Ishikawa (cell line): ENCODE measurements around the gene ANKRD44.

Experiments used
- CEBPB ChIP-seq: IDR thresholded peaks from 2 replicates; pipeline ENCODE4 v1.6.1; 2012
- EGR1 ChIP-seq: IDR thresholded peaks from 2 replicates; pipeline ENCODE4 v1.6.1; 2012
- EP300 ChIP-seq: IDR thresholded peaks from 2 replicates; pipeline ENCODE4 v1.6.1; 2012; ENCODE audit warnings: borderline replicate concordance
- NFIC ChIP-seq: IDR thresholded peaks from 2 replicates; pipeline ENCODE4 v1.6.1; 2012
- REST ChIP-seq: IDR thresholded peaks from 2 replicates; pipeline ENCODE4 v1.6.1; 2012; ENCODE audit warnings: low read depth, mild to moderate bottlenecking
- TF ChIP-seq, protein P1 (sequence below): IDR thresholded peaks from 2 replicates; pipeline ENCODE4 v1.6.1; 2012
- TF ChIP-seq, protein P2 (sequence below): IDR thresholded peaks from 2 replicates; pipeline ENCODE4 v1.6.1; 2012

DNA sequence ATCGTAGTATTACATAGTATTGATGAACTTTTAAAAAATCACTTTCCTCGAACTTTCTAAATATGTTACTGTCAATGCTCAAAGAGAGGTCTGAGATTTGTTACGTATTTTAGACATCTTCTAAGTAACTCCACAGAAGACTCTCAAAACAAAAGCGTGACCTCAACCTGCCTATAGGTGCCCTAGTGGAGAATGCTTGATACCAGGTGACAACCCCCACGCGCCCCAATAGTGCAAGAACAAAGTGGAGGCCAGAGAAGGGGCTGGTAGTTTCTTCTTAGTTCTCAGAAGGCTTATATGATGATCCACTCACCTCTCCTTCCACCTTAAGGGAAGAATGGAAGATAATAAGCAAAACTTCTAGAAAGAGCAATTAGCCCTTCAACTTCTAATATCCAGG is 102.6 kb downstream of the ANKRD44 start:
- TF ChIP-seq, protein P1, sequence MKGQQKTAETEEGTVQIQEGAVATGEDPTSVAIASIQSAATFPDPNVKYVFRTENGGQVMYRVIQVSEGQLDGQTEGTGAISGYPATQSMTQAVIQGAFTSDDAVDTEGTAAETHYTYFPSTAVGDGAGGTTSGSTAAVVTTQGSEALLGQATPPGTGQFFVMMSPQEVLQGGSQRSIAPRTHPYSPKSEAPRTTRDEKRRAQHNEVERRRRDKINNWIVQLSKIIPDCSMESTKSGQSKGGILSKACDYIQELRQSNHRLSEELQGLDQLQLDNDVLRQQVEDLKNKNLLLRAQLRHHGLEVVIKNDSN, result no peak
- TF ChIP-seq CEBPB, result no peak
- no peak for TF ChIP-seq REST
- TF ChIP-seq EGR1, result no peak
- TF ChIP-seq NFIC, result no peak
- TF ChIP-seq EP300, result no peak
- TF ChIP-seq, protein P2, sequence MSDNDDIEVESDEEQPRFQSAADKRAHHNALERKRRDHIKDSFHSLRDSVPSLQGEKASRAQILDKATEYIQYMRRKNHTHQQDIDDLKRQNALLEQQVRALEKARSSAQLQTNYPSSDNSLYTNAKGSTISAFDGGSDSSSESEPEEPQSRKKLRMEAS, result no peak
